AG04449 (cell line): Measurements from ENCODE around the gene WDR47.
"Not testable (repeated sequence)": the region's sequence is repeated elsewhere in the genome, so short reads cannot be mapped to it uniquely, and the experiment has no call there.

Source experiments
- CTCF ChIA-PET: fragments of 350-600 bp; formaldehyde crosslinking; extraction: SDS; loops from one replicate; lab custom pipeline; 2021; ENCODE audit warnings: antibody characterized with exemption; lab: Yijun Ruan, JAX
- POLR2A ChIA-PET: fragments of 400-600, 350-600 bp; formaldehyde crosslinking; extraction: SDS; loops from one replicate; lab custom pipeline; 2020; ENCODE audit warnings: antibody characterized with exemption, inconsistent platforms; lab: Yijun Ruan, JAX
- DNase-seq: peaks from one replicate; pipeline ENCODE4 v3.0.0-alpha.2; 2010; ENCODE audit warnings: low read depth, low spot score
- H3K4me3 ChIP-seq: 2 replicates; pipeline ENCODE4 v1.5.1; 2011; ENCODE audit warnings: low read depth, mild to moderate bottlenecking, control low read depth, low read length
- TF ChIP-seq, protein P1 (sequence below): IDR thresholded peaks from one replicate; pipeline ENCODE4 v1.5.1; 2011; ENCODE audit warnings: mild to moderate bottlenecking, moderate library complexity, low read length, control low read depth, inconsistent platforms; ENCODE audit not compliant: insufficient read depth; ENCODE audit errors: missing control alignments

The WDR47 gene

GRCh38 chr1:109017134-109017533 lies 24.8 kb downstream of the WDR47 start:
- ChIA-PET POLR2A (no interaction called here), CTCF (interaction anchor here (1.3 to 2.4 kb wide), 2 partner anchors 11 kb away, joined by 7 to 9 read pairs; no protein-coding TSS in a partner anchor)
- TF ChIP-seq, protein P1, sequence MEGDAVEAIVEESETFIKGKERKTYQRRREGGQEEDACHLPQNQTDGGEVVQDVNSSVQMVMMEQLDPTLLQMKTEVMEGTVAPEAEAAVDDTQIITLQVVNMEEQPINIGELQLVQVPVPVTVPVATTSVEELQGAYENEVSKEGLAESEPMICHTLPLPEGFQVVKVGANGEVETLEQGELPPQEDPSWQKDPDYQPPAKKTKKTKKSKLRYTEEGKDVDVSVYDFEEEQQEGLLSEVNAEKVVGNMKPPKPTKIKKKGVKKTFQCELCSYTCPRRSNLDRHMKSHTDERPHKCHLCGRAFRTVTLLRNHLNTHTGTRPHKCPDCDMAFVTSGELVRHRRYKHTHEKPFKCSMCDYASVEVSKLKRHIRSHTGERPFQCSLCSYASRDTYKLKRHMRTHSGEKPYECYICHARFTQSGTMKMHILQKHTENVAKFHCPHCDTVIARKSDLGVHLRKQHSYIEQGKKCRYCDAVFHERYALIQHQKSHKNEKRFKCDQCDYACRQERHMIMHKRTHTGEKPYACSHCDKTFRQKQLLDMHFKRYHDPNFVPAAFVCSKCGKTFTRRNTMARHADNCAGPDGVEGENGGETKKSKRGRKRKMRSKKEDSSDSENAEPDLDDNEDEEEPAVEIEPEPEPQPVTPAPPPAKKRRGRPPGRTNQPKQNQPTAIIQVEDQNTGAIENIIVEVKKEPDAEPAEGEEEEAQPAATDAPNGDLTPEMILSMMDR: no peak
- DNase-seq: no peak
- H3K4me3 ChIP-seq: no peak overlapping the region

DNA sequence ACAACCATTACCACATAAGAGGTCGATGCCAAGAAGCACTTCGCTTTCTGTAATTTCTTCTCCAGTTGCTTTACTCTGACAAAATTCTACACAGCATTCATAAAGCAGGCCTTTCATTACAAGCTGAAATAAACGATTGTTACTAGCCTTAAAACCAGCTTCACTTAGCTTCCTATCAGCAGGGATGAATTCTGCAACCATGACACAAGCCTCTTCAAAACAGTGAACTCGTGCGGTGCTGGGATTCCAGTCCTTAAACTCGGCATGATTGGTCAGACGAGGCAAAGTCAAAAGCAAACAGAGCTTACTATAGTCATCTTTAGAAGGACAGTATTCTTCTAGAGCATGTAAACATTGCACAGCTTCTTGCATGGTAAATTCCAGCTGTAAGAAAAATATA lies 30.6 kb downstream of the WDR47 start:
- CTCF ChIA-PET: interaction anchor here (2.2 kb wide), 1 partner anchor 88 kb away, joined by 6 read pairs; no protein-coding TSS in a partner anchor
- TF ChIP-seq, protein P1: no peak
- POLR2A ChIA-PET: no interaction called here
- H3K4me3 ChIP-seq: no peak overlapping the region
- no peak for DNase-seq

- CTCF ChIA-PET, POLR2A ChIA-PET, DNase-seq, H3K4me3 ChIP-seq: not testable (repeated sequence)
These were observed 45.3 kb downstream of the WDR47 start for GRCh38 chr1:108996622-108997021.

DNA sequence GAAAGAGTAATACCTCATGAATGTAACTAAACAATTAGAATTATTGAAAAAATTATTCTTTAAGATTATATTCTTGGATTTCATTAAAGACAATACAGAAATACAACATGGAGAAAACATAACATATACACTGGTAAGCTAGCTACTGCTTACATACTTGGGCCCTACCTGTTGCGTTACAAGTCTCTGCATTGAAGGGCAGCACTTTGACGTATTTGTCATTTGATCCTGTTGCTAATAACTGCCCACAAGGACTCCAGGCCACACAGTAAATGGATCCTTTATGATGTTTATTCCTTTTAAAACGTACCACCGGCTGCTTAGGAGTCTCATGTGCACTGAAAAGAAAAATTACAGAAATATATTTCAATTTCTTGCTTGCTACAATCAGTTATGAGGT lies 58.8 kb downstream of the WDR47 start:
- TF ChIP-seq, protein P1: no peak
- H3K4me3 ChIP-seq: no peak overlapping the region
- DNase-seq: no peak
- CTCF ChIA-PET: interaction anchor here (1.5 kb wide), 1 partner anchor 11 kb away, joined by 4 read pairs; no protein-coding TSS in a partner anchor
- POLR2A ChIA-PET: no interaction called here

- POLR2A ChIA-PET: no interaction called here
- DNase-seq: no peak
- TF ChIP-seq, protein P1: no peak
- no peak overlapping the region for H3K4me3 ChIP-seq
- CTCF ChIA-PET: no interaction called here
These were observed 65.2 kb downstream of the WDR47 start for GRCh38 chr1:108976658-108977057.

DNA sequence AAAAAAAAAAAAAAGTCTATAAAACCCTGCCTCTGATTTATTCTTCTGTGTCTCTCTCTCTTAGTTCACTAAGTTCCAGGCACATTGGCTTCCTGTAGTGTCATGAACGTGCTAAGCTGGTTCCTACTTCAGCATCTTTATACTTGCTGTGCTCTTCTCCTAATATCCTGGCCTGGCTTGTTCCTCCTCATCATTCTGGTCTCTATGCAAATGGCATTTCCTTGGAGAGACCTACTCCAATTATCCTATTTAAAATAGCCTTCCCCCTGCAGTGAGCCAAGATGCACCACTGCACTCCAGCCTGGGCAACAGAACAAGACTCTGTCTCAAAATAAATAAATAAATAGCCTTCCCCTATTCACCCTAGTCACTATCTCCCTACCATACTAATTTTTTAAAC lies 69.0 kb downstream of the WDR47 start:
- TF ChIP-seq, protein P1: no peak
- DNase-seq: no peak
- H3K4me3 ChIP-seq: no peak overlapping the region
- CTCF ChIA-PET: interaction anchor here (0.8 to 2.1 kb wide), 2 partner anchors 10 to 34 kb away, joined by 3 to 4 read pairs; no protein-coding TSS in a partner anchor
- POLR2A ChIA-PET: no interaction called here

DNA sequence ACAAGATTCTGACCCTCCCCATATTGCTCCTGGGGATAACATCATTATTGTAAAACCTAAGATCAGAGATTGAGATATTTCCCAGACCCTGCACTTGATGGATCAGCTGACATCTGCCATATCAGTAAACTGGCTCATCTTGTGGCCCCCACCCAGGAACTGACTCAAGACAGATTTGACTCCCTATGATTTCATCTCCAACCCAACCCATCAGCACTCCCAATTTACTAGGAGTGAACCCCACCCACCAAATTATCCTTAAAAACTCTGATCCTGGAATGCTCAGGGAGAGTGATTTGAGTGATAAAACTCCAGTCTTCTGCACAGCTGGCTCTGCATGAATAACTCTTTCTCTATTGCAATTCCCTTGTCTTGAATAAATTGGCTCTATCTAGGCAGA lies 72.6 kb downstream of the WDR47 start:
- H3K4me3 ChIP-seq: no peak overlapping the region
- POLR2A ChIA-PET: no interaction called here
- CTCF ChIA-PET: no interaction called here
- TF ChIP-seq, protein P1: no peak
- no peak for DNase-seq
